Stimulated activated CD8-positive, alpha-beta memory T cell treated with anti-CD3 and anti-CD28 coated beads, Interleukin-15, amount 100 ng/mL, for 48 hours (primary cell): ENCODE data around the gene STK26.
"Not testable (repeated sequence)": the region's sequence is repeated elsewhere in the genome, so short reads cannot be mapped to it uniquely, and the experiment has no call there.

Experiments used
- DNase-seq, 2 donors: peaks; one replicate each; pipeline ENCODE4 v3.0.0-alpha.2; 2020; ENCODE audit warnings: low read depth in 2 of 2

STK26 gene

DNA sequence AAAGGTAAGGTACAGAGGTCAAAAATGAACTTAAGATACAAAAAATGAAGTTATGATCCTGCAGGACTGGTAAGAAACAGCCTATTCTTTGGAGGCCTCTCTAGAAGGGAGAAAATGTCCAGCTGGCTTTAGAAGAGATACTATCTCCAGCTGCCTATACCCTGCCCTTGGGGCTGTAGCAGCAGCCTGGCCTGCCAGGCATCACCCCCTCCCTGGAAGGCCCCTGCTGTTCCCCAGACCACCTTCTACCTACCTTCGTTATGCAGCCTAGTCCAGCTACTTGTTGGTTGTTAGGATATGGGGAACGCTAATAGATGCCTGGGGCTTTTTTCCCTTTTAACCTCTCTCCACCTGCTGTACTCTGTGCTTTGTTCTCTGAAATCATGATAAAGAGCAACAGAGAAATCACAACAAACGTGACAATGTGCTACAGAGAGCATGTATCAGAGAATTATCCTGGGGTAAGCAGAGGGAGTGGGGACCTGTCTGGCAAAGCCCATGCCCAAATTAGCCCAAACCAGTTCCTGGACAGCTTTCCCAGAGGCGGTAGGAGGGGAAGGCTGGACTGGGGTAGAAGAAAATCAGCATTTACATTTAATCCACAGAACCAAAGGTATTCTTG, 70.2 kb downstream of the STK26 start:
- DNase-seq = no peak

DNA sequence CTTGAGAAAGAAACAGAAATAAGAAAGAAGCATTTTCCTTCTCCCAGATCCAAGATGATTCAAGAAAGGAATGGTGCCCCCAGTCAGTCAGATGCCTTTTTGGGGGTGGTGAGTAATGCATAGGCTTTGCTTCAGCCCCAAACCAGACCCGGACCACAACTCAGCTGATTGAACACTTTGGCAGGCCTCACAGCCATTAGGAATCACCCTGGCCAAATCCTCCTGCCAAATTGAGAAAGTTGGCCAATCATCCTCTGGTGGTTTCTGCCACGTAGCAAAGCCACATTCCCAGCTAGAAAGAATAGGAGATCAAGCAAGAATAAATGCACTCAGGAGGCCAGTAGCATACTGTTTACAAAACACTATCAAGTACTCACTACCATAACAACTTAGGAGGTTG, 71.1 kb downstream of the STK26 start:
- no peak for DNase-seq

GRCh38 chrX:132098704-132099103, 75.6 kb downstream of the STK26 start:
- DNase-seq = not testable (repeated sequence)

DNA sequence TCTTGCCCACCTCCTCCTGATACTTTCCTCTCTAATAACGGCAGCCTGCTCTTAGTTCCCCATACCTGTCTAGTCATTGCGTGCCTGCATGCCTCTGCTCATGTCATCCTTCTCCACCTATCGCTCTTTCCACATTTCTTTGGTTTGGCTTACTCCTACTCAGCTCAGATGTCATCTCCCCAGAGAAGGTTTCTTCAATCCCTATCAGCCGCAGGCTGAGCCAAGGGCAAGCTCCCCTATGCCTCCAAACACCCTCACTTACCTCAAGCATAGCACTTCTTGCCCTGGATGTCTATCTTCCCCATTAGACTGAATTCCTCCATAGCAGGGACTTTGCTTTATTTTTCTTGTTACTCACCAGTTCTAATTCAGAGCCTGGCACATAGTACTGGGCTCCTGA, 78.1 kb downstream of the STK26 start:
- DNase-seq = no peak

- DNase-seq = no peak
Measured at GRCh38 chrX:132101799-132102198, 78.7 kb downstream of the STK26 start.

DNA sequence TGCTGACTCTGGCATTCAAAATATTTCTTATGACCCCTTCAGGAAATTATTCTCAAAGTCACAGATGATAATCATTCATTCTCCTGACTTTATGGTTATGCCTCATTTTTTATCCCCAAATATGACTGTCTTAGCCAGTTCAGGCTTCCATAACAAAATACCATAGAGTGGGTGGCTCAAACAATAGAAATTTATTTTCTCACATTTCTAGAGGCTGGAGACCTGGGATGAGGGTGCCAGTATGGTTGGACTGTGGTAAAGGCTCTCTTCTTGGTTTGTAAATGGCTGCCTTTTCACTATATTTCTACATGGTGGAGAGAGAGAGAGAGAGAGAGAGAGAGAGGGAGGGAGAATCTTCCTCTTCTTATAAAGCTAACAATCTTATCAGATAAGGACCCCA, 84.2 kb downstream of the STK26 start:
- no peak for DNase-seq

GRCh38 chrX:132114607-132115006, 91.5 kb downstream of the STK26 start:
- DNase-seq = no peak

- no peak for DNase-seq
Measured at GRCh38 chrX:132115792-132116191, 92.7 kb downstream of the STK26 start.

DNA sequence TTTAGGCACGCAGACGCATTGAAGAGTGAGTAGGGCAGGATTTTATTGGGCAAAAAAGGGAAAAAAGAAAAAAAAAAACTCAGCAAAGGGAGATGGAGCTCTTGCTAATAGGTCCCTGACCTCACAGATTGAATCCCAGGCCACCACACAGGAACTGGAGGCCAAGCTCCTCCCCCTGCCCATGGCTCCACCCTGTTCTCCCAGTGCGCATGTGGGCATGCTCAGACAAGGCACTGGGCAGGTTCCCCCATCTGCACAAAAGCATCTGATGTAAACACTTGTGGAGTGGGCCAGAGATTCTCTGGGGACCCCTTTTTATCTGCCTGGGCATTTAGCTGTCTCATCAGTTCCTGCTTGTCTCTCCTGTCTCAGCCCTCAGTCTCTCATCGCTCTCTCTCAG, 95.3 kb downstream of the STK26 start:
- no peak for DNase-seq

DNA sequence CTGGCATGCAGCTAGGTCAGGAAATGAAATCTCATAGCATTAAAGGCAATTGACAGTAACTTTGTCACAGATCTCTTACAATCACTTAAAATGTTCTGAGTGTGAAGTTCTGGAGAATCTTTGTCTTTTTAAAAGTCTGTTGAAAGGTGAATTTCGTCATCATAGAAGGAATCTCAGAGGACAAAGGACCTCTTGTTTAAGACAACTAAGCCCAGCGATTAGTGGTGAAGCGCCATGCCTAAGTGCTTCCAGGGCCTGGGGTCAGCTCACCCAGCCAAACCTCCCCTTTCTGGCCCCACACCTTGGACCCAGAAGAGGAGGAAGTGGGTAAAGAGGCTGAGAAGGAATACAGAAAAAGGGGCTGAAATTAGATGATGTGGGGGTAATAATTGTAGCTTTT, 96.2 kb downstream of the STK26 start:
- no peak for DNase-seq

DNA sequence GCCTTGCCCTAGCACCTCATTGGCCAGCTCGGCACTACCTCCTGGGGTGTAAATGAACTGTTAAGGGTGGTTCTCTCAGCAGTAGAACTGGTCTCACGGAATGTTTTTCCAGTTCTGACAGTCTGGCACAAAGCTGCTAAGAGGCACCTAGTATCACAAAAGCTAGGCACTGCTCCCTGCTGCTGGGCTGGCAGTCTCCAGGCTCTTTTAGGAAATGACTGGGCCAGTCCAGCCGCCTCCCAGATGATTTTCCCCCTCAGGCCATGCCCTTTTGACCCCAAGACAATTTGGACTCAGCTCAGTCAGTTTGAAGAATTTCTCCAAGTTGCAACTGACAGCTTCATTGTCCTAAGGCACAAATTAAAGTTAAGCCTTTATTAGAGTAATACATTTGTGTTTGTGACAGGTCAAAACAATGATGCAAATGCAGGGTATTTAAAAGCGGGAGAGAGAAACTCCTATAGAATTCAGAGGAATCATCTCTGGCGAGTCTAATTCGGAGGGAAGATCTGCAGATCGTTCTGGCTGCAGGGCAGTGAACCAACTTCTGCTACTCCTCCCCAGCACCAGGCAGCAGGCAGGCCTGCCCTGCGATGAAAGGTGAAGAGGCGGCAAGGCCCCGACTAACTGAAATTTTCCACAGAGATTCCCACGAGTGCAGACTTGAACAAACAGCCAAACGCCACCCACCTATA, 96.9 kb downstream of the STK26 start:
- no peak for DNase-seq

DNA sequence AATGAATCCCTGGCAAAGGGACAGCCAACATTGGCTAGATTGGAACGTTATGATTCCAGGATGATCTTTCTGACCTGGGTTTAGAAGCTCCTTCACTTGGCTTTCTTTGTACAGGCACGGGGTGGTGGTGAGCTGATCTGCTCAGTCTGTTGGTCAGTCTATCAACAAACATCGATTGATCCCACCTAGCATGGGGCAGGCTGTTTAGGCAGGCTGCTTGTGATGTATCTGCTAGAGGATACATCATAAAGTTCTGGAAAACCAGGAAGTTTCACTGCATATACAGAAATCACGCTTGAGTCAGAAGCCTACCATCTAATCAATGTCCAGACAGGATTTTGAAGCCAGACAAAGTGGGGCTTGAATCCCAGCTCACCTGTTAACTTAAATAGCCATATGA, 97.8 kb downstream of the STK26 start:
- no peak for DNase-seq
